ENCODE data around the gene CYLD.

The CYLD gene

GRCh38 chr16:50718761-50719400, 23.0 kb upstream of the CYLD start:
- Mint-ChIP-seq H3K9me3 (no peaks in the 10 kb centered on the region), H3K36me3 (ENCODE audit: insufficient read depth) (no peaks in the 10 kb centered on the region), H3K27ac (peak overlapping the region; percentile 52 to 82), H3K4me3 (no peak overlapping the region), H3K27me3 (no peaks in the 10 kb centered on the region), H3K4me1 (ENCODE audit: low read depth in 2 of 2) (peaks cover 30 to 39% of the 10 kb centered on the region in 2 donors)
- DNase-seq (no peak), ATAC-seq (replicated peaks) (no peak)

- H3K27me3 Mint-ChIP-seq = no peaks in the 10 kb centered on the region
- H3K4me1 Mint-ChIP-seq (ENCODE audit: low read depth in 2 of 2) = peaks cover 35 to 39% of the 10 kb centered on the region in 2 donors
- H3K9me3 Mint-ChIP-seq = peaks cover 0 to 4% of the 10 kb centered on the region in 2 donors
- H3K4me3 Mint-ChIP-seq = no peak overlapping the region
- DNase-seq = no peak
- ATAC-seq (replicated peaks) = no peak
- H3K27ac Mint-ChIP-seq = peak overlapping the region; percentile 52 to 82
- no peaks in the 10 kb centered on the region for H3K36me3 Mint-ChIP-seq (ENCODE audit: insufficient read depth)
These were observed 22.2 kb upstream of the CYLD start for GRCh38 chr16:50719401-50720337.

- Mint-ChIP-seq H3K9me3 (peaks cover 0 to 6% of the 10 kb centered on the region in 2 donors), H3K27ac (peak overlapping the region; percentile 90 to 98), H3K4me1 (ENCODE audit: low read depth in 2 of 2) (peaks cover 32 to 39% of the 10 kb centered on the region in 2 donors), H3K4me3 (peak overlapping the region; percentile 54 to 66), H3K36me3 (ENCODE audit: insufficient read depth) (peaks cover 5% of the 10 kb centered on the region), H3K27me3 (no peaks in the 10 kb centered on the region)
- ATAC-seq (replicated peaks) (peak; percentile 94), DNase-seq (peak; percentile 29 to 38 (median 31))
These were observed 20.1 kb upstream of the CYLD start for GRCh38 chr16:50721549-50722404.

- ATAC-seq (replicated peaks) (peak; percentile 16), DNase-seq (no peak)
- Mint-ChIP-seq H3K4me1 (ENCODE audit: low read depth in 2 of 2) (peaks cover 30 to 38% of the 10 kb centered on the region in 2 donors), H3K9me3 (peaks cover 0 to 6% of the 10 kb centered on the region in 2 donors), H3K36me3 (ENCODE audit: insufficient read depth) (peaks cover 6% of the 10 kb centered on the region), H3K27ac (peak overlapping the region; percentile 90 to 98), H3K4me3 (peak overlapping the region; percentile 54 to 66), H3K27me3 (no peaks in the 10 kb centered on the region)
These were observed 19.5 kb upstream of the CYLD start for GRCh38 chr16:50722405-50722737.

- ATAC-seq (replicated peaks) = no peak
- Mint-ChIP-seq H3K27ac (peak overlapping the region; percentile 90 to 98), H3K4me1 (ENCODE audit: low read depth in 2 of 2) (peaks cover 30 to 35% of the 10 kb centered on the region in 2 donors), H3K4me3 (peak overlapping the region; percentile 54 to 66), H3K36me3 (ENCODE audit: insufficient read depth) (peaks cover 6% of the 10 kb centered on the region), H3K27me3 (no peaks in the 10 kb centered on the region), H3K9me3 (peaks cover 0 to 6% of the 10 kb centered on the region in 2 donors)
- DNase-seq = no peak
These were observed 18.9 kb upstream of the CYLD start for GRCh38 chr16:50722960-50723359.

- H3K4me3 Mint-ChIP-seq = no peak overlapping the region
- DNase-seq (no peak), ATAC-seq (replicated peaks) (peak; percentile 18)
- H3K36me3 Mint-ChIP-seq (ENCODE audit: insufficient read depth) = peaks cover 6% of the 10 kb centered on the region
- H3K27me3 Mint-ChIP-seq = no peaks in the 10 kb centered on the region
- peaks cover 27 to 28% of the 10 kb centered on the region in 2 donors for H3K4me1 Mint-ChIP-seq (ENCODE audit: low read depth in 2 of 2)
- H3K27ac Mint-ChIP-seq = peak overlapping the region; percentile 75 to 90
- H3K9me3 Mint-ChIP-seq = peaks cover 0 to 6% of the 10 kb centered on the region in 2 donors
These were observed 17.6 kb upstream of the CYLD start for GRCh38 chr16:50724306-50724705.

- Mint-ChIP-seq H3K4me1 (ENCODE audit: low read depth in 2 of 2) (no peaks in the 10 kb centered on the region), H3K27ac (no peak overlapping the region), H3K9me3 (no peaks in the 10 kb centered on the region), H3K4me3 (no peak overlapping the region), H3K27me3 (no peaks in the 10 kb centered on the region), H3K36me3 (ENCODE audit: insufficient read depth) (peaks cover 21% of the 10 kb centered on the region)
- ATAC-seq (replicated peaks) = no peak
- DNase-seq = no peak
These were observed 10.5 kb upstream of the CYLD start for GRCh38 chr16:50731130-50731988.

- ATAC-seq (replicated peaks) (no peak), DNase-seq (no peak)
- Mint-ChIP-seq H3K4me1 (ENCODE audit: low read depth in 2 of 2) (no peaks in the 10 kb centered on the region), H3K27ac (no peak overlapping the region), H3K9me3 (no peaks in the 10 kb centered on the region), H3K27me3 (no peaks in the 10 kb centered on the region), H3K4me3 (no peak overlapping the region), H3K36me3 (ENCODE audit: insufficient read depth) (peaks cover 16% of the 10 kb centered on the region)
These were observed 9.7 kb upstream of the CYLD start for GRCh38 chr16:50731989-50732832.

GRCh38 chr16:50733468-50733867, 8.4 kb upstream of the CYLD start:
- H3K9me3 Mint-ChIP-seq = no peaks in the 10 kb centered on the region
- no peak overlapping the region for H3K27ac Mint-ChIP-seq
- DNase-seq = no peak
- peaks cover 16% of the 10 kb centered on the region for H3K36me3 Mint-ChIP-seq (ENCODE audit: insufficient read depth)
- H3K27me3 Mint-ChIP-seq = no peaks in the 10 kb centered on the region
- no peak for ATAC-seq (replicated peaks)
- no peak overlapping the region for H3K4me3 Mint-ChIP-seq
- H3K4me1 Mint-ChIP-seq (ENCODE audit: low read depth in 2 of 2) = no peaks in the 10 kb centered on the region

GRCh38 chr16:50735629-50736122, 6.2 kb upstream of the CYLD start:
- Mint-ChIP-seq H3K36me3 (ENCODE audit: insufficient read depth) (peaks cover 19% of the 10 kb centered on the region), H3K4me3 (no peak overlapping the region), H3K27ac (peak overlapping the region in 1 of 2 donors; percentile 8), H3K9me3 (no peaks in the 10 kb centered on the region), H3K27me3 (no peaks in the 10 kb centered on the region), H3K4me1 (ENCODE audit: low read depth in 2 of 2) (peaks cover 0 to 4% of the 10 kb centered on the region in 2 donors)
- DNase-seq (no peak), ATAC-seq (replicated peaks) (no peak)

GRCh38 chr16:50736448-50736847, 5.4 kb upstream of the CYLD start:
- Mint-ChIP-seq H3K27ac (no peak overlapping the region), H3K27me3 (no peaks in the 10 kb centered on the region), H3K36me3 (ENCODE audit: insufficient read depth) (peaks cover 16% of the 10 kb centered on the region), H3K9me3 (no peaks in the 10 kb centered on the region), H3K4me3 (no peak overlapping the region), H3K4me1 (ENCODE audit: low read depth in 2 of 2) (peaks cover 8 to 10% of the 10 kb centered on the region in 2 donors)
- ATAC-seq (replicated peaks) = no peak
- DNase-seq = no peak

Data from effector memory CD8-positive, alpha-beta T cell (primary cell).